Measurements from ENCODE around the gene AZGP1. TPM values are rescaled to one million over a fixed set of nuclear protein-coding genes. Genes with fewer than 3 reads are reported as not detected.
A peak's percentile ranks its signal among the peaks of the same experiment; 100 is the strongest.

The AZGP1 gene
- total RNA-seq, 1 experiment from 2014 or later = 0.18 TPM

- intact Hi-C loops (cut with micrococcal nuclease) = no loop called here
- no peaks in the 10 kb centered on the region for H3K27me3 ChIP-seq (ENCODE audit: low read length)
- H3K27ac ChIP-seq (ENCODE audit: low read length) = no peak overlapping the region
- no peaks in the 10 kb centered on the region for H3K9me2 ChIP-seq (replicated peaks; ENCODE audit: low read length)
- peaks cover 7% of the 10 kb centered on the region for H3F3A ChIP-seq (ENCODE audit: low read length, unreplicated experiment)
- no peak for DNase-seq
- no peak for ATAC-seq
- BruUV-seq (replicated peaks) = TSS peak; percentile 10
- peaks cover 8% of the 10 kb centered on the region for H3K4me1 ChIP-seq (ENCODE audit: insufficient read depth, low read length)
- H3K4me2 ChIP-seq (ENCODE audit: low read length) = no peak overlapping the region
- no peaks in the 10 kb centered on the region for H4K20me1 ChIP-seq (ENCODE audit: low read length)
- H3K36me3 ChIP-seq (ENCODE audit: low read depth, low read length) = peaks cover 33% of the 10 kb centered on the region
- H3K9me3 ChIP-seq (ENCODE audit: low read length) = no peaks in the 10 kb centered on the region
- TF ChIP-seq, protein P1, sequence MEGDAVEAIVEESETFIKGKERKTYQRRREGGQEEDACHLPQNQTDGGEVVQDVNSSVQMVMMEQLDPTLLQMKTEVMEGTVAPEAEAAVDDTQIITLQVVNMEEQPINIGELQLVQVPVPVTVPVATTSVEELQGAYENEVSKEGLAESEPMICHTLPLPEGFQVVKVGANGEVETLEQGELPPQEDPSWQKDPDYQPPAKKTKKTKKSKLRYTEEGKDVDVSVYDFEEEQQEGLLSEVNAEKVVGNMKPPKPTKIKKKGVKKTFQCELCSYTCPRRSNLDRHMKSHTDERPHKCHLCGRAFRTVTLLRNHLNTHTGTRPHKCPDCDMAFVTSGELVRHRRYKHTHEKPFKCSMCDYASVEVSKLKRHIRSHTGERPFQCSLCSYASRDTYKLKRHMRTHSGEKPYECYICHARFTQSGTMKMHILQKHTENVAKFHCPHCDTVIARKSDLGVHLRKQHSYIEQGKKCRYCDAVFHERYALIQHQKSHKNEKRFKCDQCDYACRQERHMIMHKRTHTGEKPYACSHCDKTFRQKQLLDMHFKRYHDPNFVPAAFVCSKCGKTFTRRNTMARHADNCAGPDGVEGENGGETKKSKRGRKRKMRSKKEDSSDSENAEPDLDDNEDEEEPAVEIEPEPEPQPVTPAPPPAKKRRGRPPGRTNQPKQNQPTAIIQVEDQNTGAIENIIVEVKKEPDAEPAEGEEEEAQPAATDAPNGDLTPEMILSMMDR (conservative IDR thresholded peaks at IDR 0.05; ENCODE audit: low read depth, low read length) = no peak
- TF ChIP-seq EZH2phosphoT487 (IDR thresholded peaks at IDR 0.05; ENCODE audit: borderline replicate concordance, low read length) (no peak), EZH2 (IDR thresholded peaks at IDR 0.05; ENCODE audit: low read length, unreplicated experiment) (no peak)
- H3K79me2 ChIP-seq (ENCODE audit: low read length) = peaks cover 37% of the 10 kb centered on the region
- H3K9ac ChIP-seq (ENCODE audit: low read length) = no peak overlapping the region
- H2AFZ ChIP-seq (ENCODE audit: low read length) = no peak overlapping the region
- POLR2A ChIA-PET (ENCODE audit: unreplicated experiment) = no interaction called here
- CTCF ChIA-PET = no interaction called here
- H3K4me3 ChIP-seq (ENCODE audit: low read length) = no peak overlapping the region
Measured at GRCh38 chr7:100023526-100023925, 47.7 kb upstream of the AZGP1 start.

DNA sequence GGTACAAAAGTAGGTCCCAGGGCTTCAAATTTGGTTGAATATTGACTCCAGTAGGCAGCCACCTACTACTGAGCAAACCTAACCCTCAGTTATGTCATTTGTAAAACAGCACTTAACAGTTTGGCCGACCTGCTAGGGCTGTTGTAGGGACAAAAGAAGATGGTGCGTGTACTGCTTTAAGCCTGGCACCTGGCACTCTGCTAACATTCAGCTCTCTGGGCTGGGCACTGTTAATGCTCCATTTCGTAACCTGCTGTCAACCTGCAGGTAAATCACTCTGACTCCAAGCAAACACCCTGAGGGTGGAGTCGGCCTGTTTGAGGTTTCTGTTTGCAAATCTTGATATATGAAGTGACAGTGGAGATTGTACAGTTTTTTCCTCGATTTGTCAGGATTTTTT lies 46.8 kb upstream of the AZGP1 start:
- Histone ChIP-seq H3K9ac (ENCODE audit: low read length) (no peak overlapping the region), H3K79me2 (ENCODE audit: low read length) (peaks cover 46% of the 10 kb centered on the region), H2AFZ (ENCODE audit: low read length) (no peak overlapping the region), H4K20me1 (ENCODE audit: low read length) (peaks cover 5% of the 10 kb centered on the region; the same call in 1 of the 2 replicates), H3K27me3 (ENCODE audit: low read length) (no peaks in the 10 kb centered on the region), H3K9me3 (ENCODE audit: low read length) (no peaks in the 10 kb centered on the region), H3K4me2 (ENCODE audit: low read length) (no peak overlapping the region), H3K36me3 (ENCODE audit: low read depth, low read length) (peaks cover 30% of the 10 kb centered on the region), H3K27ac (ENCODE audit: low read length) (no peak overlapping the region), H3F3A (ENCODE audit: low read length, unreplicated experiment) (peaks cover 7% of the 10 kb centered on the region), H3K4me3 (ENCODE audit: low read length) (no peak overlapping the region), H3K4me1 (ENCODE audit: insufficient read depth, low read length) (peaks cover 12% of the 10 kb centered on the region), H3K9me2 (replicated peaks; ENCODE audit: low read length) (no peaks in the 10 kb centered on the region)
- DNase-seq (peak; percentile 48), ATAC-seq (peak; percentile 27; the same call in 1 of the 2 replicates)
- TF ChIP-seq EZH2 (IDR thresholded peaks at IDR 0.05; ENCODE audit: low read length, unreplicated experiment) (no peak), EZH2phosphoT487 (IDR thresholded peaks at IDR 0.05; ENCODE audit: borderline replicate concordance, low read length) (no peak)
- TF ChIP-seq, protein P1 (conservative IDR thresholded peaks at IDR 0.05; ENCODE audit: low read depth, low read length) = no peak
- BruUV-seq (replicated peaks) = no TSS peak
- intact Hi-C loops (cut with micrococcal nuclease) = no loop called here
- CTCF ChIA-PET = no interaction called here
- POLR2A ChIA-PET (ENCODE audit: unreplicated experiment) = no interaction called here

DNA sequence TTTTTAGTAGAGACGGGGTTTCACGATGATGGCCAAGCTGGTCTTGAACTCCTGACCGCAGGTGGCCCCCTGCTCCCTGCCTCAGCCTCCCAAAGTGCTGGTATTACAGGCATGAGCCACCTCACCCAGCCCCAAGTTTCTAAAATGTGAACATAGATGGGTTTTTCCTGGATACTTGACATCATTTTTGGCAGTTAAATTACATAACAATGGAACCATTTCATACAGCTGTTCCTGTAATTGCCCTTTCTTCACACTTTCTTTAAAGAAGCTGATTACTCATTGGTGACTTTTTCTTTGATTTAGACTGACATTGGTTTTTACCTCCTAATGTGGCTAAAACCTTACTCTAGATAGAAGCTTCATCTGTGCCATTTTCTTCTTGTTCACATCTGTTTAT lies 45.5 kb upstream of the AZGP1 start:
- Histone ChIP-seq H2AFZ (ENCODE audit: low read length) (no peak overlapping the region), H3K9ac (ENCODE audit: low read length) (no peak overlapping the region), H3K27ac (ENCODE audit: low read length) (no peak overlapping the region), H4K20me1 (ENCODE audit: low read length) (peaks cover 10% of the 10 kb centered on the region), H3K4me1 (ENCODE audit: insufficient read depth, low read length) (peaks cover 21% of the 10 kb centered on the region), H3K9me2 (replicated peaks; ENCODE audit: low read length) (no peaks in the 10 kb centered on the region), H3K79me2 (ENCODE audit: low read length) (peaks cover 59% of the 10 kb centered on the region), H3K4me2 (ENCODE audit: low read length) (no peak overlapping the region), H3K36me3 (ENCODE audit: low read depth, low read length) (peaks cover 25% of the 10 kb centered on the region), H3F3A (ENCODE audit: low read length, unreplicated experiment) (peaks cover 7% of the 10 kb centered on the region), H3K4me3 (ENCODE audit: low read length) (no peak overlapping the region), H3K9me3 (ENCODE audit: low read length) (no peaks in the 10 kb centered on the region), H3K27me3 (ENCODE audit: low read length) (no peaks in the 10 kb centered on the region)
- BruUV-seq (replicated peaks) = no TSS peak
- CTCF ChIA-PET = no interaction called here
- TF ChIP-seq, protein P1 (conservative IDR thresholded peaks at IDR 0.05; ENCODE audit: low read depth, low read length) = no peak
- TF ChIP-seq EZH2 (IDR thresholded peaks at IDR 0.05; ENCODE audit: low read length, unreplicated experiment) = no peak
- no peak for TF ChIP-seq EZH2phosphoT487 (IDR thresholded peaks at IDR 0.05; ENCODE audit: borderline replicate concordance, low read length)
- no peak for DNase-seq
- intact Hi-C loops (cut with micrococcal nuclease) = no loop called here
- ATAC-seq = no peak
- POLR2A ChIA-PET (ENCODE audit: unreplicated experiment) = interaction anchor here (0.6 kb wide), 1 partner anchor 685 kb away, joined by 4 read pairs; no protein-coding TSS in a partner anchor
